Natural killer cell treated with Interleukin-12 subunit alpha and Interleukin-12 subunit beta and Interleukin-15 and Interleukin-18, amount 100 ng/mL, for 72 hours (primary cell): ENCODE data around the gene METTL2B. TPM values are rescaled to one million over a fixed set of nuclear protein-coding genes. Genes with fewer than 3 reads are reported as not detected.
"Not testable (repeated sequence)": the region's sequence is repeated elsewhere in the genome, so short reads cannot be mapped to it uniquely, and the experiment has no call there.

Experiments used
- ATAC-seq, 2 donors: fragments of 150-1000 bp; cut with Tn5 transposase in 1 of 2; sonication (Bioruptor Pico), chemical (Tn5 transposase) in 1 of 2; 2 replicates each; pipeline ENCODE4 v1.10.0; 2021
- DNase-seq: peaks from one replicate; pipeline ENCODE4 v3.0.0; 2022; ENCODE audit warnings: low spot score
- H3K27ac Mint-ChIP-seq, 2 donors: 1 replicate in 1 of 2; 2 replicates in 1 of 2; pipeline ENCODE4 v1.8.0; 2022; ENCODE audit warnings: mixed read lengths in 2 of 2, mild to moderate bottlenecking in 1 of 2, moderate library complexity in 1 of 2
- H3K27me3 Mint-ChIP-seq, 2 donors: 1 replicate in 1 of 2; 2 replicates in 1 of 2; pipeline ENCODE4 v1.8.0; 2022; ENCODE audit warnings: mixed read lengths in 2 of 2
- H3K36me3 Mint-ChIP-seq: one replicate; pipeline ENCODE4 v1.8.0; 2022; ENCODE audit warnings: mixed read lengths
- H3K4me1 Mint-ChIP-seq, 2 donors: 1 replicate in 1 of 2; 2 replicates in 1 of 2; pipeline ENCODE4 v1.8.0; 2022; ENCODE audit warnings: low read depth in 2 of 2, mixed read lengths in 2 of 2, mild to moderate bottlenecking in 1 of 2
- H3K4me3 Mint-ChIP-seq: one replicate; pipeline ENCODE4 v1.8.0; 2022; ENCODE audit warnings: mixed read lengths
- H3K9me3 Mint-ChIP-seq: 2 replicates; pipeline ENCODE4 v1.8.0; 2022; ENCODE audit warnings: mixed read lengths
- total RNA-seq, 2 donors: library from RNA; stranded (reverse); gene quantifications; one replicate each; pipeline ENCODE4 v1.2.3, GENCODE V29; 2022

METTL2B gene
- total RNA-seq = 10 to 100 TPM; 35.7 to 48.2 TPM

- peak within 1 kb of the TSS; percentile 99 to 100 for H3K27ac Mint-ChIP-seq
- DNase-seq = peak; percentile 94
- peak within 1 kb of the TSS; percentile 94 for H3K4me3 Mint-ChIP-seq
- peak; percentile 97 to 98 for ATAC-seq
- peaks cover 11% of the 10 kb centered on the region for H3K36me3 Mint-ChIP-seq
- H3K27me3 Mint-ChIP-seq, H3K9me3 Mint-ChIP-seq: not testable (repeated sequence)
- H3K4me1 Mint-ChIP-seq = peaks cover 18 to 20% of the 10 kb centered on the region in 2 donors
Observed at GRCh38 chr7:128476402-128477335, at the start of gene METTL2B. METTL2B (plus strand) TSS chr7:128476748; CDS start chr7:128476766, 18 bp downstream.

- Mint-ChIP-seq H3K27ac (no peak overlapping the region), H3K9me3 (no peaks in the 10 kb centered on the region), H3K27me3 (peaks cover 17 to 19% of the 10 kb centered on the region in 2 donors), H3K4me3 (no peak overlapping the region), H3K36me3 (no peaks in the 10 kb centered on the region), H3K4me1 (peaks cover 13 to 15% of the 10 kb centered on the region in 2 donors)
- DNase-seq (no peak), ATAC-seq (no peak)
Observed at GRCh38 chr7:128427289-128427891, 49.2 kb upstream of the METTL2B start.

GRCh38 chr7:128430207-128430606 lies 46.3 kb upstream of the METTL2B start:
- Mint-ChIP-seq H3K27me3 (peaks cover 27 to 31% of the 10 kb centered on the region in 2 donors), H3K4me1 (no peaks in the 10 kb centered on the region), H3K27ac (no peak overlapping the region), H3K4me3 (no peak overlapping the region), H3K36me3 (no peaks in the 10 kb centered on the region), H3K9me3 (no peaks in the 10 kb centered on the region)
- DNase-seq (no peak), ATAC-seq (no peak)

- peak in 1 of 2 donors; percentile 31 for ATAC-seq
- no peaks in the 10 kb centered on the region for H3K9me3 Mint-ChIP-seq
- H3K4me3 Mint-ChIP-seq = no peak overlapping the region
- no peaks in the 10 kb centered on the region for H3K4me1 Mint-ChIP-seq
- H3K27me3 Mint-ChIP-seq = peaks cover 31% of the 10 kb centered on the region in 2 donors
- H3K27ac Mint-ChIP-seq = no peak overlapping the region
- no peaks in the 10 kb centered on the region for H3K36me3 Mint-ChIP-seq
- no peak for DNase-seq
Observed at GRCh38 chr7:128431221-128431620, 45.3 kb upstream of the METTL2B start.

GRCh38 chr7:128431754-128432153 lies 44.8 kb upstream of the METTL2B start:
- Mint-ChIP-seq H3K27ac (no peak overlapping the region), H3K27me3 (peaks cover 31% of the 10 kb centered on the region in 2 donors), H3K36me3 (no peaks in the 10 kb centered on the region), H3K4me3 (no peak overlapping the region), H3K4me1 (no peaks in the 10 kb centered on the region), H3K9me3 (no peaks in the 10 kb centered on the region)
- ATAC-seq (no peak), DNase-seq (no peak)

GRCh38 chr7:128434413-128435326 lies 41.9 kb upstream of the METTL2B start:
- Mint-ChIP-seq H3K9me3 (no peaks in the 10 kb centered on the region), H3K4me1 (no peaks in the 10 kb centered on the region), H3K4me3 (no peak overlapping the region), H3K36me3 (no peaks in the 10 kb centered on the region), H3K27me3 (peaks cover 21 to 22% of the 10 kb centered on the region in 2 donors), H3K27ac (no peak overlapping the region)
- no peak for ATAC-seq
- no peak for DNase-seq

GRCh38 chr7:128435327-128435686 lies 41.2 kb upstream of the METTL2B start:
- ATAC-seq (no peak), DNase-seq (no peak)
- no peaks in the 10 kb centered on the region for H3K4me1 Mint-ChIP-seq
- no peaks in the 10 kb centered on the region for H3K36me3 Mint-ChIP-seq
- no peaks in the 10 kb centered on the region for H3K9me3 Mint-ChIP-seq
- no peak overlapping the region for H3K27ac Mint-ChIP-seq
- H3K4me3 Mint-ChIP-seq = no peak overlapping the region
- peaks cover 18 to 19% of the 10 kb centered on the region in 2 donors for H3K27me3 Mint-ChIP-seq

GRCh38 chr7:128437426-128438332 lies 38.9 kb upstream of the METTL2B start:
- Mint-ChIP-seq H3K4me1 (no peaks in the 10 kb centered on the region), H3K9me3 (no peaks in the 10 kb centered on the region), H3K36me3 (no peaks in the 10 kb centered on the region), H3K4me3 (no peak overlapping the region), H3K27ac (no peak overlapping the region), H3K27me3 (peaks cover 15 to 18% of the 10 kb centered on the region in 2 donors)
- no peak for ATAC-seq
- DNase-seq = no peak

GRCh38 chr7:128442356-128442755 lies 34.2 kb upstream of the METTL2B start:
- Mint-ChIP-seq H3K4me3 (no peak overlapping the region), H3K27me3 (peaks cover 3 to 11% of the 10 kb centered on the region in 2 donors), H3K36me3 (no peaks in the 10 kb centered on the region), H3K9me3 (no peaks in the 10 kb centered on the region), H3K27ac (no peak overlapping the region), H3K4me1 (no peaks in the 10 kb centered on the region)
- ATAC-seq (no peak), DNase-seq (no peak)

- H3K27me3 Mint-ChIP-seq = peaks cover 0 to 9% of the 10 kb centered on the region in 2 donors
- no peak overlapping the region for H3K4me3 Mint-ChIP-seq
- H3K4me1 Mint-ChIP-seq = no peaks in the 10 kb centered on the region
- ATAC-seq (no peak), DNase-seq (no peak)
- H3K9me3 Mint-ChIP-seq = no peaks in the 10 kb centered on the region
- no peak overlapping the region for H3K27ac Mint-ChIP-seq
- H3K36me3 Mint-ChIP-seq = no peaks in the 10 kb centered on the region
Observed at GRCh38 chr7:128443831-128444600, 32.5 kb upstream of the METTL2B start.

GRCh38 chr7:128446306-128446705 lies 30.2 kb upstream of the METTL2B start:
- H3K9me3 Mint-ChIP-seq = no peaks in the 10 kb centered on the region
- H3K27ac Mint-ChIP-seq = no peak overlapping the region
- no peaks in the 10 kb centered on the region for H3K36me3 Mint-ChIP-seq
- H3K27me3 Mint-ChIP-seq = peaks cover 6 to 14% of the 10 kb centered on the region in 2 donors
- H3K4me3 Mint-ChIP-seq = no peak overlapping the region
- H3K4me1 Mint-ChIP-seq = peaks cover 0 to 3% of the 10 kb centered on the region in 2 donors
- no peak for ATAC-seq
- no peak for DNase-seq

- H3K27ac Mint-ChIP-seq = no peak overlapping the region
- peaks cover 0 to 7% of the 10 kb centered on the region in 2 donors for H3K4me1 Mint-ChIP-seq
- DNase-seq (no peak), ATAC-seq (no peak)
- no peak overlapping the region for H3K4me3 Mint-ChIP-seq
- peaks cover 19 to 22% of the 10 kb centered on the region in 2 donors for H3K27me3 Mint-ChIP-seq
- no peaks in the 10 kb centered on the region for H3K9me3 Mint-ChIP-seq
- no peaks in the 10 kb centered on the region for H3K36me3 Mint-ChIP-seq
Observed at GRCh38 chr7:128447941-128448564, 28.5 kb upstream of the METTL2B start.
